Measurements from ENCODE around the gene GALNT11. TPM values are rescaled to one million over a fixed set of nuclear protein-coding genes. Genes with fewer than 3 reads are reported as not detected.

The GALNT11 gene
- total RNA-seq, 2 experiments from 2014 or later = 17.3 to 18.9 TPM

- no peak overlapping the region for H3K27ac Mint-ChIP-seq
- no peak for DNase-seq
- POLR2A ChIA-PET = no interaction called here
- no peaks in the 10 kb centered on the region for H3K27me3 Mint-ChIP-seq
- peaks cover 71% of the 10 kb centered on the region for H3K36me3 Mint-ChIP-seq (ENCODE audit: low read depth)
- peaks cover 10% of the 10 kb centered on the region for H3K4me1 Mint-ChIP-seq
- CTCF ChIA-PET = no interaction called here
- peaks cover 12% of the 10 kb centered on the region for H3K9me3 Mint-ChIP-seq
- no peak overlapping the region for H3K4me3 Mint-ChIP-seq
These were observed 94.7 kb downstream of the GALNT11 start for GRCh38 chr7:152120210-152120609.

DNA sequence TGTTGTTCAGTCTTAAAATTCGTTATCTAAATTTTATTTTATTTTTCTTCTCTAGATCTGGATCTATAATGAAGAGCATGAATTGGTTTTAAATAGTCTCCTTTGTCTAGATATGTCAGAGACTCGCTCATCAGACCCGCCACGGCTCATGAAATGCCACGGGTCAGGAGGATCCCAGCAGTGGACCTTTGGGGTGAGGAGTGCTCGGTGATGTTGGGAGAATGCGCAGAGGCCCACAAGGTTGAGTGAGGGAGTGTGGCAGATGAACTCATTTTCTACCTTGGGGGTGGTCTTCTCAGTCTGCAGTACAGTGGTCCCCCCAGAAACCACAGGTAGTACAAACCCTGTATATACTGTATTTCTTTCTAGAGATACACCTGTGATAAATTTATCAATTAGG lies 95.3 kb downstream of the GALNT11 start:
- peaks cover 10% of the 10 kb centered on the region for H3K4me1 Mint-ChIP-seq
- CTCF ChIA-PET = no interaction called here
- POLR2A ChIA-PET = no interaction called here
- peaks cover 73% of the 10 kb centered on the region for H3K36me3 Mint-ChIP-seq (ENCODE audit: low read depth)
- no peak for DNase-seq
- H3K4me3 Mint-ChIP-seq = no peak overlapping the region
- H3K27me3 Mint-ChIP-seq = no peaks in the 10 kb centered on the region
- H3K9me3 Mint-ChIP-seq = peaks cover 12% of the 10 kb centered on the region
- no peak overlapping the region for H3K27ac Mint-ChIP-seq

GRCh38 chr7:152121432-152121831 lies 96.0 kb downstream of the GALNT11 start:
- POLR2A ChIA-PET = no interaction called here
- DNase-seq = no peak
- CTCF ChIA-PET = no interaction called here
- Mint-ChIP-seq H3K4me3 (no peak overlapping the region), H3K9me3 (peaks cover 12% of the 10 kb centered on the region), H3K36me3 (ENCODE audit: low read depth) (peaks cover 74% of the 10 kb centered on the region), H3K4me1 (peaks cover 10% of the 10 kb centered on the region), H3K27ac (no peak overlapping the region), H3K27me3 (no peaks in the 10 kb centered on the region)

DNA sequence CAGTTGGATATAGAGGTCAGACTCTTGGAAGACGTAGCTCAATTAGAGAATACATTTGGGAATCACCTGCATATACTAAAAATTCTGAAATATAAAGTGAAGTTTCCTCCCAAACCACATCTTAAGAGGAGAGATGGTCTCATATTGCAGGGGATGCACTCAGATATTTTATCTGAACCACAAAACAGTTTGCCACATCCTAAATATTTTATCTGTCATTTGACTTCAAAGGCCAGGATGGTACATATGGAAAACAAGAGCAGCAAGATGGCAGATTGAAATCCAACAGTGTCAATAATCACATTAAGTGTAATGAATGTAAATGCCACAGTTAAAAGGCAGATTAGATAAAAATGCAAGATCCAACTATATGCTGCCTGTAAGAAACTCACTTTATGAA lies 97.1 kb downstream of the GALNT11 start:
- H3K36me3 Mint-ChIP-seq (ENCODE audit: low read depth) = peaks cover 84% of the 10 kb centered on the region
- H3K27ac Mint-ChIP-seq = no peak overlapping the region
- ChIA-PET POLR2A (no interaction called here), CTCF (no interaction called here)
- no peak for DNase-seq
- H3K4me1 Mint-ChIP-seq = peaks cover 10% of the 10 kb centered on the region
- no peaks in the 10 kb centered on the region for H3K27me3 Mint-ChIP-seq
- no peak overlapping the region for H3K4me3 Mint-ChIP-seq
- peaks cover 14% of the 10 kb centered on the region for H3K9me3 Mint-ChIP-seq

DNA sequence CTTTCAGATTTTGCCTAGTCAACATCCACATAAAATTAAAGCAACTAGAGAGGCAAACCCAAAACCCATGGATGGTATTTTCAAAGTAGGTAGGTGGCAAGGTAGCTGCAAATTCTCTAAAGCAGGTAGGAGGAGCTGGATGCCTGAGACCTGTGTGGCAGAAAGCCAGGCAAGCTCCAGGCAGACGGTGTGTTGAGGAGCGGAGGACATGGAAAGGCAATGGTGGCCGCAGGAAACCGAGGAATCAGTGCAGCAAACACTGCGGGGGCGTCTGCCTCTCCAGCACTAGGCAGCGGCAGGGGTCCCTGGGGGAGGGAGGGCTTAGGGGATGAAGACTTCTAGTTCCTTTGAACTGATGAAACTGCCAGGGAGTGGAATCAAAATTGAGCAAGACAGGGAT lies 101.3 kb downstream of the GALNT11 start:
- Mint-ChIP-seq H3K27ac (no peak overlapping the region), H3K27me3 (no peaks in the 10 kb centered on the region), H3K4me1 (peaks cover 10% of the 10 kb centered on the region), H3K9me3 (peaks cover 15% of the 10 kb centered on the region), H3K4me3 (no peak overlapping the region), H3K36me3 (ENCODE audit: low read depth) (peaks cover 75% of the 10 kb centered on the region)
- DNase-seq = no peak
- CTCF ChIA-PET = no interaction called here
- POLR2A ChIA-PET = interaction anchor here (0.6 kb wide), 1 partner anchor 9 kb away, joined by 3 read pairs; no protein-coding TSS in a partner anchor

- peaks cover 72% of the 10 kb centered on the region for H3K36me3 Mint-ChIP-seq (ENCODE audit: low read depth)
- ChIA-PET POLR2A (interaction anchor here (0.6 kb wide), 1 partner anchor 10 kb away, joined by 3 read pairs; no protein-coding TSS in a partner anchor), CTCF (interaction anchor here (0.9 to 1.8 kb wide), 2 partner anchors 11 to 191 kb away, joined by 5 read pairs; no protein-coding TSS in a partner anchor)
- H3K9me3 Mint-ChIP-seq = peaks cover 15% of the 10 kb centered on the region
- no peaks in the 10 kb centered on the region for H3K27me3 Mint-ChIP-seq
- no peak overlapping the region for H3K27ac Mint-ChIP-seq
- no peak overlapping the region for H3K4me3 Mint-ChIP-seq
- DNase-seq = no peak
- peaks cover 9% of the 10 kb centered on the region for H3K4me1 Mint-ChIP-seq
These were observed 101.8 kb downstream of the GALNT11 start for GRCh38 chr7:152127229-152127628.

GRCh38 chr7:152128252-152128651 lies 102.8 kb downstream of the GALNT11 start:
- Mint-ChIP-seq H3K27ac (no peak overlapping the region), H3K9me3 (peaks cover 13% of the 10 kb centered on the region), H3K27me3 (no peaks in the 10 kb centered on the region), H3K4me3 (no peak overlapping the region), H3K4me1 (no peaks in the 10 kb centered on the region), H3K36me3 (ENCODE audit: low read depth) (peaks cover 62% of the 10 kb centered on the region)
- CTCF ChIA-PET = interaction anchor here (0.8 to 1.8 kb wide), 3 partner anchors 10 to 192 kb away, joined by 4 to 5 read pairs (median 5); no protein-coding TSS in a partner anchor
- DNase-seq = no peak
- POLR2A ChIA-PET = no interaction called here

DNA sequence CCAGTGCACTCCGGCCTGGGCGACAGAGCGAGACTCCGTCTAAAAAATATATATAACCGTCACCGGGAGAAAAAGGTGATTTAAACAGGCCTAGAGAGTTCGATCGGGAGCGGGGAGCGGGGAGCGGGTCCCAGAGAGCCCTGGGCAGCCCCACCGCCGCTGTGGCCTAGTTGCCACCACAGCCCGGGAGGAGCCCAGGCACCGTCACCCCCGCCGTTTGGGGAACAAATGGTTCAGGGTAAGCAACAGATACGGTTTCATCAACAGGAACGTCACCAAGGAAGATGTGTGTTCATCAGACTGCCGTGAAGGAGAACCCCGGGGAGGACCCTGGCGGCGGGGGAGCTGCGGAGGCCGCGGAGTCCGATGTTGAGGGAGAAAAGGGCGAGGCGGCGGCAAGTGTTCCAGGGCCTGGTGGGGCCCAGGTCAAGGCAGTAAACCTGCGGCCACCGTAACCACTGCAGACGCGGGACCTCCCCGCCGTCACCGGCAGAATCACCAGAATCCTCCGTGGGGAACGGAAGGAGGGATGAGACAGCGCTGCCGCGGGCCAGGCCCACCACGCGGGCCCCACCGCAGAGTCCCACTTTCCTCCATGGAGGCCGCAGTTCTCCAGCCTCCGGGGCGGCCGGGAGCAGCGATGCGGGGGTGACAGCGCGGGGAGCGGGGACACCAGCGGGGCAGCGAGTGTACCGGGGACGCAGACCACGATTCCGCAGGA lies 103.4 kb downstream of the GALNT11 start:
- DNase-seq = no peak
- Mint-ChIP-seq H3K4me3 (no peak overlapping the region), H3K9me3 (peaks cover 12% of the 10 kb centered on the region), H3K4me1 (no peaks in the 10 kb centered on the region), H3K27ac (no peak overlapping the region), H3K36me3 (ENCODE audit: low read depth) (peaks cover 55% of the 10 kb centered on the region), H3K27me3 (no peaks in the 10 kb centered on the region)
- CTCF ChIA-PET = interaction anchor here (0.8 to 1.8 kb wide), 2 partner anchors 9 to 14 kb away, joined by 4 to 5 read pairs; no protein-coding TSS in a partner anchor
- POLR2A ChIA-PET = no interaction called here

- ChIA-PET POLR2A (no interaction called here), CTCF (no interaction called here)
- no peak overlapping the region for H3K4me3 Mint-ChIP-seq
- no peaks in the 10 kb centered on the region for H3K4me1 Mint-ChIP-seq
- no peak overlapping the region for H3K27ac Mint-ChIP-seq
- H3K9me3 Mint-ChIP-seq = peaks cover 8% of the 10 kb centered on the region
- no peak for DNase-seq
- no peaks in the 10 kb centered on the region for H3K27me3 Mint-ChIP-seq
- peaks cover 47% of the 10 kb centered on the region for H3K36me3 Mint-ChIP-seq (ENCODE audit: low read depth)
These were observed 104.2 kb downstream of the GALNT11 start for GRCh38 chr7:152129682-152130081.

DNA sequence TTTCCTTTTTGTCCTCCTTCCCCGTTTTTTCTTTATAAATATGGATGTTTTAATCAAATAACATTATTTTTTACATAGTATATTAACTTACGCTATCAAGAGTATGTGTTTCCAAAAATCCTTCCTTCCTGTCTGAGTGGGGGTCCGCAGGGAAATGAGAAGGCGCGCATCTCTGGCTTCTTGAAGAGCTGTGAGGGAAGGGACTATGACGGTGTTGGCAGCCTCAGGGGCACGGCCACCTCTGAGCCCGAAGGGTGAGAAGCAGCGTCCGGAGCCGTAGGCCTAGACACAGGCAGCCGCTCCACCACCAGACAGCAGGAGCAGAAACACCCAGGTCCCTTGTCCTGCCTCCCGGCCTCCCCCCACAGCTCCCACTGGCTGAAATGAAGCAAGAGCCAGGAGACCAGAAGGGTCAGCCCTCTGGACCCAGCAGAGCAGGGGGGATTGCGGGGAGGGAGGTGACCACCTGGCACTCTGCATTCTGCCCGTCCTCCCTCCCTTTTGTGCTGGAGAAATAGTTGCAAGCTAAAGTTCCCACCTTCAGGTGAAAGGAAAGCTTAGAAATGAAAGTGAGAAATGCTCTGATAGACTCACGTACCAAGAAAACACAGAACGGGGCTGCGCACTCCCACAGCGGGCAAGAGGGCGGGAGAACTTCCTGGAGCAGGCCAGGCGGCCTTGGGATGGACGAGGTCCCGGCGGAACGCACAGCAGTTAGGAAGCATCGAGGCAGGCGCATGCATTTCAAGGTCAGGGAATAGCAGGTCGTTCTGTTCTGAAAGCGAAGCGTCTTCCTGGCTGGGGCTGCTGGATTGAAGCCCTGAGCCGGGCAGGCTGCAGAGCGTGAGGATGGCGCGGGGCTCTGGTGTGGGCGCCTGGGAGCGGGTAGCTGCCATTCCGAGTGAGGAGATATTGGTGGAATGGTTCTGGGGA lies 105.5 kb downstream of the GALNT11 start:
- ChIA-PET CTCF (interaction anchor here (0.6 kb wide), 1 partner anchor 26 kb away, joined by 3 read pairs; no protein-coding TSS in a partner anchor), POLR2A (no interaction called here)
- Mint-ChIP-seq H3K27me3 (no peaks in the 10 kb centered on the region), H3K27ac (no peak overlapping the region), H3K4me1 (no peaks in the 10 kb centered on the region), H3K9me3 (peaks cover 4% of the 10 kb centered on the region), H3K36me3 (ENCODE audit: low read depth) (peaks cover 36% of the 10 kb centered on the region), H3K4me3 (no peak overlapping the region)
- DNase-seq = no peak

DNA sequence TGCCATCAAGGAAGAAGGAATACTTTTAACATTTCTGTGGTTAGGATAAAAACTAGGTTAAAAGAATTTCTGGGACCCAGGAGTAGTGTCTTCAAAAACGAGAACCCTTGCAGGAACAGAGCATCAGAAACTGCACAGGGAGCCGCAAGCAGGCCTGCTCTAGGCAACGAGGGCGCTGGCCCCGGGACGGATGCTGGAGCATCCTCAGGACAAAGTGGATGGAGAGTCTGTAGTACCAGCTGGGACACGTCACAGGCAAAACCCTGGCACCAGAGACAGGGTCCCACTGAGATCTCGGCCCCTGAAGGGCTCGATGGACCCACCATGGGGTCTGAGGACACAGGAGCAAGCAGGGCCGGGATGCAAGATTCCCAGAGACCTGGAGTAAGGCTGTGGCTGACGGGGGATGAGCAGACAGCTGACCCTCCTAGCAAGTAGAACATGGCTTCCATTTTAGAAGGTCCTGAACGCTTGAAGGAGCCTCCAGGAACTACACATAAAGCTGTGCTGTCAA lies 106.6 kb downstream of the GALNT11 start:
- H3K9me3 Mint-ChIP-seq = peaks cover 2% of the 10 kb centered on the region

GRCh38 chr7:152132812-152133211 lies 107.3 kb downstream of the GALNT11 start:
- ChIA-PET POLR2A (interaction anchor here (0.6 kb wide), 1 partner anchor 78 kb away, joined by 3 read pairs; no protein-coding TSS in a partner anchor), CTCF (no interaction called here)
- Mint-ChIP-seq H3K27ac (no peak overlapping the region), H3K27me3 (no peaks in the 10 kb centered on the region), H3K4me3 (no peak overlapping the region), H3K36me3 (ENCODE audit: low read depth) (peaks cover 26% of the 10 kb centered on the region), H3K4me1 (no peaks in the 10 kb centered on the region), H3K9me3 (no peaks in the 10 kb centered on the region)
- DNase-seq = no peak

More for the DNA sequence above, 106.6 kb downstream of the GALNT11 start:
- no peak for DNase-seq
- ChIA-PET POLR2A (no interaction called here), CTCF (no interaction called here)
- Mint-ChIP-seq H3K4me1 (no peaks in the 10 kb centered on the region), H3K36me3 (ENCODE audit: low read depth) (peaks cover 31% of the 10 kb centered on the region), H3K27ac (peak overlapping the region; percentile 22), H3K4me3 (no peak overlapping the region), H3K27me3 (no peaks in the 10 kb centered on the region)

GRCh38 chr7:152133804-152134203 lies 108.3 kb downstream of the GALNT11 start:
- no peak for DNase-seq
- H3K9me3 Mint-ChIP-seq = no peaks in the 10 kb centered on the region
- no peak overlapping the region for H3K4me3 Mint-ChIP-seq
- no peaks in the 10 kb centered on the region for H3K27me3 Mint-ChIP-seq
- POLR2A ChIA-PET = no interaction called here
- no peaks in the 10 kb centered on the region for H3K4me1 Mint-ChIP-seq
- peak overlapping the region; percentile 41 for H3K27ac Mint-ChIP-seq
- H3K36me3 Mint-ChIP-seq (ENCODE audit: low read depth) = peaks cover 27% of the 10 kb centered on the region
- CTCF ChIA-PET = no interaction called here

Measured in activated CD4-positive, alpha-beta T cell treated with anti-CD3 and anti-CD28 coated beads, Interleukin-2, amount 10 ng/mL, durations not matched to agents 7 days and 5 days (primary cell).